Measurements from ENCODE around the gene REXO1. TPM values are rescaled to one million over a fixed set of nuclear protein-coding genes. Genes with fewer than 3 reads are reported as not detected.

The REXO1 gene
- total RNA-seq, 6 donors from 2014 or later = 17.0 to 106 (median 38.8) TPM

- ATAC-seq (ENCODE audit: low FRiP score in 2 of 2) (peak in 1 of 2 donors; percentile 40), DNase-seq (peak; percentile 51 to 90)
- H3K27me3 ChIP-seq = no peaks in the 10 kb centered on the region
- TF ChIP-seq POLR2A (IDR thresholded peaks at IDR 0.05) = no peak
- peak in 1 of 2 donors; percentile 45 for TF ChIP-seq POLR2AphosphoS5 (IDR thresholded peaks at IDR 0.05)
- TF ChIP-seq EP300 (IDR thresholded peaks at IDR 0.05) = peak in 2 of 4 donors; percentile 3 to 36
- TF ChIP-seq, protein P1, sequence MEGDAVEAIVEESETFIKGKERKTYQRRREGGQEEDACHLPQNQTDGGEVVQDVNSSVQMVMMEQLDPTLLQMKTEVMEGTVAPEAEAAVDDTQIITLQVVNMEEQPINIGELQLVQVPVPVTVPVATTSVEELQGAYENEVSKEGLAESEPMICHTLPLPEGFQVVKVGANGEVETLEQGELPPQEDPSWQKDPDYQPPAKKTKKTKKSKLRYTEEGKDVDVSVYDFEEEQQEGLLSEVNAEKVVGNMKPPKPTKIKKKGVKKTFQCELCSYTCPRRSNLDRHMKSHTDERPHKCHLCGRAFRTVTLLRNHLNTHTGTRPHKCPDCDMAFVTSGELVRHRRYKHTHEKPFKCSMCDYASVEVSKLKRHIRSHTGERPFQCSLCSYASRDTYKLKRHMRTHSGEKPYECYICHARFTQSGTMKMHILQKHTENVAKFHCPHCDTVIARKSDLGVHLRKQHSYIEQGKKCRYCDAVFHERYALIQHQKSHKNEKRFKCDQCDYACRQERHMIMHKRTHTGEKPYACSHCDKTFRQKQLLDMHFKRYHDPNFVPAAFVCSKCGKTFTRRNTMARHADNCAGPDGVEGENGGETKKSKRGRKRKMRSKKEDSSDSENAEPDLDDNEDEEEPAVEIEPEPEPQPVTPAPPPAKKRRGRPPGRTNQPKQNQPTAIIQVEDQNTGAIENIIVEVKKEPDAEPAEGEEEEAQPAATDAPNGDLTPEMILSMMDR (IDR thresholded peaks at IDR 0.05) = no peak
- peaks cover 0 to 13% (median 0%) of the 10 kb centered on the region in 4 donors for H3K36me3 ChIP-seq
- H3K27ac ChIP-seq = peak overlapping the region; percentile 98 to 99 (median 98)
- peak overlapping the region; percentile 92 to 100 (median 98) for H3K4me3 ChIP-seq
- 0% methylated on average over 52 of the region's 72 CpGs; no CpG with 5 or more reads in 1 of the 2 donors for WGBS, 2 donors
- H3K4me1 ChIP-seq = peaks cover 57 to 70% (median 59%) of the 10 kb centered on the region in 4 donors
- no peaks in the 10 kb centered on the region for H3K9me3 ChIP-seq
These were observed 442 bp downstream of the REXO1 start for GRCh38 chr19:1847684-1848398.

DNA sequence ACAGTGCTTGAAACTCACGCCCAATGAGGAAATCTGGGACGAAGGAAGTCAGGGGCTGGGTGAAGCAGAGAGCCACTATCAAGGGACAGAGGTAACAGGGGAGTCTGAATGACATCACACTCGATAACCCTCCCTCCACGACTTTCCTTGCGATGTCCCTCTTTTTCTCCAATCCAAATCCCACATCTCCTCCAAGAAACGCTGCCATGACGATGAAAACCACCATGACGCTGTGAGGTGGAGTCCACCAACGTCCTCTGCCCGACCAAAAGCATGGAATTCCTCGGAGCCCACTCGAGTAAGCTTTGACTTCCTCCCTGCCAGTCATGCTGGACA is 967 bp downstream of the REXO1 start:
- DNase-seq = no peak
- Histone ChIP-seq H3K4me3 (peak overlapping the region; percentile 92 to 100 (median 98)), H3K27ac (peak overlapping the region; percentile 98 to 99 (median 98)), H3K9me3 (no peaks in the 10 kb centered on the region), H3K4me1 (peaks cover 53 to 70% (median 58%) of the 10 kb centered on the region in 4 donors), H3K36me3 (peaks cover 0 to 13% (median 0%) of the 10 kb centered on the region in 4 donors), H3K27me3 (no peaks in the 10 kb centered on the region)
- TF ChIP-seq POLR2AphosphoS5 (IDR thresholded peaks at IDR 0.05) = no peak
- TF ChIP-seq EP300 (IDR thresholded peaks at IDR 0.05) = no peak
- no peak for TF ChIP-seq POLR2A (IDR thresholded peaks at IDR 0.05)
- TF ChIP-seq, protein P1 (IDR thresholded peaks at IDR 0.05) = no peak
- 8% methylated on average over 10 to 12 of the region's 12 CpGs for WGBS, 2 donors
- no peak for ATAC-seq (ENCODE audit: low FRiP score in 2 of 2)

GRCh38 chr19:1846517-1847204 is 1.6 kb downstream of the REXO1 start:
- H3K4me3 ChIP-seq = peak overlapping the region; percentile 92 to 100 (median 98)
- no peak for ATAC-seq (ENCODE audit: low FRiP score in 2 of 2)
- TF ChIP-seq POLR2A (IDR thresholded peaks at IDR 0.05) (no peak), POLR2AphosphoS5 (IDR thresholded peaks at IDR 0.05) (no peak), EP300 (IDR thresholded peaks at IDR 0.05) (no peak)
- TF ChIP-seq, protein P1 (IDR thresholded peaks at IDR 0.05) = no peak
- 76 to 88% methylated on average over 25 to 29 of the region's 29 CpGs for WGBS, 2 donors
- peaks cover 0 to 13% (median 0%) of the 10 kb centered on the region in 4 donors for H3K36me3 ChIP-seq
- peak overlapping the region in 2 of 4 donors; percentile 99 for H3K27ac ChIP-seq
- H3K27me3 ChIP-seq = no peaks in the 10 kb centered on the region
- no peak for DNase-seq
- H3K9me3 ChIP-seq = no peaks in the 10 kb centered on the region
- peaks cover 48 to 69% (median 55%) of the 10 kb centered on the region in 4 donors for H3K4me1 ChIP-seq

DNA sequence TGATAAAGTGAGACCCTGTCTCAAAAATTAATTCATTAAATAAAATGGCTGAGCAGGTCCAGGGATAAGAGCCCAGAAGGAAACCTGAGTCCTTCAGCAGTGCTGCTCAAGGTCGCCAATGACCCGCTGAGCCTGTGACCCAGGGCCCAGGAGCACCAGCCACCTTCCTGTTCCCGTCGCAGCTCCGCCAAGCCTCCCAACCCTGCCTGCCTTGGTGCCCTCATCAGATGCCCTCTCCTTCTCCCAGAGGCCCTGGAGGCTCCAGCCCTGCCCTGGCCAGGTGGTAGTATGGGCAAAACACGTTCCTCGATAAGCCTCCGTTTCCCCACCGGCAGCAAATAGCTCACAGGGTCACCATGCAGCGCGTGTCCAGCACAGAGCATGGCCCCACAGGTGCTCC is 2.6 kb downstream of the REXO1 start:
- TF ChIP-seq EP300 (IDR thresholded peaks at IDR 0.05) = no peak
- TF ChIP-seq, protein P1 (IDR thresholded peaks at IDR 0.05) = no peak
- TF ChIP-seq POLR2AphosphoS5 (IDR thresholded peaks at IDR 0.05) = no peak
- TF ChIP-seq POLR2A (IDR thresholded peaks at IDR 0.05) = no peak
- Histone ChIP-seq H3K36me3 (peaks cover 0 to 13% (median 0%) of the 10 kb centered on the region in 4 donors), H3K4me1 (peaks cover 54 to 76% (median 59%) of the 10 kb centered on the region in 4 donors), H3K4me3 (no peak overlapping the region), H3K27me3 (no peaks in the 10 kb centered on the region), H3K9me3 (no peaks in the 10 kb centered on the region), H3K27ac (peak overlapping the region in 2 of 4 donors; percentile 99)
- ATAC-seq (ENCODE audit: low FRiP score in 2 of 2) = no peak
- WGBS, 2 donors = 86 to 96% methylated on average over 8 to 11 of the region's 11 CpGs
- no peak for DNase-seq
